CD4-positive, alpha-beta T cell treated with Interleukin-10 for 1 hour (primary cell): ENCODE data around the gene UNC50.

ENCODE experiments used
- DNase-seq: peaks from one replicate; pipeline ENCODE4 v3.0.0-alpha.2; 2020

The UNC50 gene

DNA sequence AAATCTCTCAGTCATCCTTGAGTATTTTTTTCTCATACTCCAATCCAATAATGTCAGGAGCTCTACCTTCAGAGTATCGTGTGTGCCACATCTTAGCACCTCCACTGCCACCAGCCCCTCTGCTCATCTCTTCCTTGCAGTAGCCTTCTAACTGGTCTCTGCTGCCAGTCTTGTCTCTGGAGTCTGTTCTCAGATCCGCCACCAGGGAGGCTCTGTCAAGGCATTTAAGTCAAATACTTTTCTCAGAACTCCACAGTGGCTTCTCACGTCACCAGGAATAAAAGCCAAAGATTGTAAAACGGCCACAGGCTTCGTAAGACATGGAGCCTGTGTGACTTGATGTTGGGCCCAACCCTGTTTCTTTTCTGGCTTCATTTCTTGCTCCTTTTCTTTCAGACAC lies 7.1 kb downstream of the UNC50 start:
- DNase-seq, result no peak

DNA sequence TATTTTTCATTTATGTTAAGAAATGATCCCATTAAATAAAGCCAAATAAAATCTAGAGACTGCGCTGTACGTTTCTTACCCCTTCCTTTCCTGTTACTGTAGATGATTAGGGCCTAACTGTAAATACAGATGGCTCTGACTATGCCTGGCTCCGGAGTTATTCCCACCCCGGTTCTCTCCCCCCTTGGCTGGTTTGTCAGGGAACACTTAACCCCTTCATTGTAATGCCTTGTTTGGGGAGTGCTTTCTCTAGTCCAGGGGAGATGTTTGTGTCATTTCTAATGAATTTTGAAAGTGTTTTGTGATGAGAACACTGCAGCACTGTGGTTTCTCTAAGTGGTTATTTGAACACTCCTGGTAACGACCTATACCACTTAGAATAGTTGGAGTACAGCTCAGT lies 8.8 kb downstream of the UNC50 start:
- no peak for DNase-seq

GRCh38 chr2:98623657-98624056 lies 15.3 kb downstream of the UNC50 start:
- DNase-seq, result no peak

- no peak for DNase-seq
These were observed 24.0 kb downstream of the UNC50 start for GRCh38 chr2:98632351-98632750.

DNA sequence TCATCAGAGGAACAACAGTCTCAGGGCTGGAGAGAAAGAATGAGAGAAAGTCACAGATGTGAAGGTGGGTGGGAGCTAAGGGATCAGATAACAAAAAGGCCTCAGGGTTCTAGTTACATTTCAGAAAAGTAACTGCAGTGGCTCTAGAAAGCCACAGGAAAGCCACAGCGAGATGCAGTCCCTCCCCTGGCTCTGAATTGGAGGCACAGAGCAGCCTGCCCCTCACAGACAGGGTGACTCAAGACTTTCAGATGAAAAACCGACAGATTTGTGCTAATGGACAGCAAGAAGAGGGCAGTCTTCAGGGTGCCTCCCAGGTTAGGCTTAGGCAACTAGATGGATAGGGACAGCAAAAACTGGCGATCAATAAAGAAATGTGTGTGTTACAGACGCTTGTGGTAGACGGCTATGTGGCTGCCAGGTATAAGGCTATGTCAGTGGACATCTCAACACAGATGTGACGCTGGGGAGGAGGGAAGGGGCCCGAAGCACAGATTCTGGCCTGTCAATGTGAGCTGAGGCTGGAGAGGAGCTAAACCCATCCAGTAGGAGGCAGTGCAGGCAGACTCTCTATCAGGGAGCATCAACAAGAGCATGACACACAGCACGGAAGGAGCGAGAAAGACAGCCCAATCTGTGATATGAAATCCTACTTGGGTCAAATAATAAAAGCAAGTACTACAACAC lies 26.2 kb downstream of the UNC50 start:
- DNase-seq, result peak; percentile 63

- DNase-seq, result peak; percentile 74
These were observed 29.2 kb downstream of the UNC50 start for GRCh38 chr2:98637401-98638147.

DNA sequence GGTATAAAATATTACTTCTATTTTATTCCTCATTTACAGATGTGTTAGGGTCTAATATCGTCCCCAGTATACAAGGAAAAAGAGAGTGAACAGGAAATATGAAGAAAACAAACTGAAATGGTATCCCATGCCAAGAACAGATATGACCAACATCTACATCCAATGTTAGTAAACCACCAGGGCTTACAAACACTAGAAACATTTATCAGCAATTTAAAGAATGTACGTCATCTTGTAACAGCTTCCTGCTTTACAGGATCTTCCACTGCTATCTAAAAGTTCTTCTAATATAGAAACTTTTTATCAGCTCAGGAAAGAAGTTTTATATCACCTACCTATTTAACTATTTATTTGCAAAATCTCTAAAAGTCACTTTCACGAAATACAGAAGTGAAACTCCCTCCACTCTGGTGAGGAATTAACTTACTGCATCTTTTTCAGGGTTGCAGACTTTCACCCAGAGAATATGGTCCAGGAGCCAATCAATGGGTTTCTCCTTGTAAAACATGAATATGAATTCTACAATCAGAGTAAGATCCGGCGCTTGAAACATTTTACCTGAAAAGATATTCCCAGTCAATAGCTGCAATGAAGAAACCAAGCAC lies 35.2 kb downstream of the UNC50 start:
- no peak for DNase-seq

GRCh38 chr2:98647636-98648035 lies 39.2 kb downstream of the UNC50 start:
- no peak for DNase-seq

DNA sequence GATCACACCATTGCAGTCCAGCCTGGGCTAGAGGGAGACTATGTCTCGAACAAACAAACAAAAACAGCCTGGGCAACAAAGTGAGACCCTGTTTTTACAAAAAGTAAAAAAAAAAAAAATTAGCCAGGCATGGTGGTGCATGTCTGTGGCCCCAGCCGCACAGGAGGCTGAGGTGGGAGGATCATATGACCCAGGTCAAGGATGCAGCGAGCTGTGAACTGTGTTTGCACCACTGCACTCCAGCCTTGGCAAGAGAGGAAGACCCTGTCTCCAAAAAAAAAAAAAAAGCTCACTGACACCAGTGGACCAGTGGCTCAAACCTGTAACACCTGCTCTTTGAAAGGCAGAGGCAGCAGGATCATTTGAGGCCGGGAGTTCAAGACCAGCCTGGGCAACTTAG lies 40.1 kb downstream of the UNC50 start:
- DNase-seq, result no peak

GRCh38 chr2:98649135-98649991 lies 41.0 kb downstream of the UNC50 start:
- peak; percentile 90 for DNase-seq

DNA sequence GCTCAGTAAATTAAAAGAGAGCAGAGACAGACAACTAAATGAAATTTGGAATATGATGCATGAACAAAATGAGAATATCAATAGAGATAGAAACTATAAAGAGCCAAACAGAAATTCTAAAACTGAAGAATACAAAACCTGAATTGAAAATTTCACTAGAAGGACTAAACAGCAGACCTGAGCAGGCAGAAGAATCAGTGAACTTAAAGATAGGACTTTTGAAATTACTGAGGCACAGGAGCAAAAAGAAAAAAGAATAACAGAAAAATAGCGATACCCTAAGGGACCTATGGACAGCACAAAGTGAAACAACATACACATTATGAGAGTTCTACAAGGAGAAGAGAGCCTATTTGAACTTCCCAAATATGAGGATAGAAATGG lies 41.6 kb downstream of the UNC50 start:
- DNase-seq, result no peak

- DNase-seq, result no peak
These were observed 42.6 kb downstream of the UNC50 start for GRCh38 chr2:98650998-98651397.

DNA sequence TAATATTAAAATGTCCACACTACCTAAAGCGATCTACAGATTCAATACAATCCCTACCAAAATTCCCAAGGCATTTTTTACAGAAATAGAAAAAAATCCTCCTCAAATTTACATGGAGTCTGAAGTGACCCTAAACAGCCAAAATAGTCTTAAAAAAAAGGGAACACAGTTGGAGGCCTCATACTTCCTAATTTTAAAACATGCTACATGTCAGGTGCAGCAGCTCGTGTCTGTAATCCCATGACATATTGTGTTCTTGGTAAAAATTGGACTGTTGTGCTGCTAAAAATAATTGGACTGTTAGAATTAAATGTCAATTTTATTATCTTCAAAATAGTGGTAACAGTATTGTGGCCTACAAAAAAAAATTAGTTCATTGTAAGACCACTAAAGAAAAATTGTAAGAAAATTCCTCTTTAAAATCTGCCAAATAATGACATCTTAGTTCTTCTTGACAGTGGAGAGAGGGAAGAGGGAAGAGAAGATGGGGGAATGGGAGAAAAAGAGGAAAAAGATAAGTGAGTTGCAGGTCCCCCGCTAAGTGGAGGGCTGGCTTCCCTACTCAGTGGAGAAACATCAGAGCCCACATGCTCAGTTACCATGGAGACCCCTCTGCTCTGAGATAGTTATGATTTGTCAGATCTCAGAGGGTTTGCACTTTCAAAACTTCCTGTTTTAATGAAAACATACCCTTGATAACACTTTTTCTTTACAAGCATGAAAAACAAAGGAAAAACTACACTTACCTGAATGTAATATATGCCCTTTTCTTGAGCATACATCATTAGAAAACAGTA lies 46.5 kb downstream of the UNC50 start:
- peak; percentile 73 for DNase-seq

DNA sequence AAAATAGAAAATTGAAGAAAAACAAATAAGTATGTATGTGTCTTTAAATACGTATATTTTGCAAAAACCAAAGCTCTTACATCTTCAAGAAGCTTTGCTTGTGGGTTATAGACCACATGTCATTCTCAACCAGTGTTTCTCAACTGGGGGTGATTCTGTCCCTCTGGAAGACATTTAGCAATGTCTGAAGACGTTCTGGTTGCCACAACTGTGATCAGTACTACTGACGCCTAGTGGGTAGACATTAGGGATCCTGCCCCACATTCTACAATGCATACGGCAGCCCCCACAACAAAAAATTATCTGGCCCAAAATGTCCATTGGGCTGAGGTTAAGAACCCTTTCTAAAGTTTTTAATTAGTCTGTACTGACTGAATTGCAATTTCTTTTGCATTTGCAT lies 48.4 kb downstream of the UNC50 start:
- peak; percentile 60 for DNase-seq

- DNase-seq, result peak; percentile 55
These were observed 50.6 kb downstream of the UNC50 start for GRCh38 chr2:98658816-98659490.

GRCh38 chr2:98659491-98659840 lies 51.1 kb downstream of the UNC50 start:
- DNase-seq, result peak; percentile 51

DNA sequence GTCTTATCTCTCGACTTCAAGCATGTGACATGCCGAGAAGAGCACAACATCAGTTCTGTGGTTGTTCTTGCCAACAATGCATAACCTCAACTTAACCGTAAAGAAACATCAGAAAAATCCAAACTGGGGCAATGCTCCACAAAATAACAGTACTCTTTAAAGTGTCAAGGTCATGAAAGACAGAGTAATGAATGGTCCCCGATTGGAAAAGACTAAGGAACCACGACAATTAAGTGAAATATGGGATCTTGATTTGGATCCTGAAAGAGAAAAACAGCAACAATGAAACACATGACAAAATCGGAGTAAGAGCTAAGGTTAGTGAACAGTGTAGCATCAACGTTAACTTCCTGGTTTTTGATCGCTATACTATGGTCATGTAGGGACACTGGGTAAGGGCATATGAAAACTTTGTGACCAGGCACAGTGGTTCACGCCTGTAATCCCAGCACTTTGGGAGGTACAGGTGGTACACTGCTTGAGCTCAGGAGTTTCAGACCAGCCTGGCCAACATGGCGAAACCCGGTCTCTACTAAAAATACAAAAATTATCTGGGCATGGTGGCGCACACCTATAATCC lies 55.2 kb downstream of the UNC50 start:
- peak; percentile 69 for DNase-seq

- peak; percentile 71 for DNase-seq
These were observed 55.9 kb downstream of the UNC50 start for GRCh38 chr2:98664323-98664722.

DNA sequence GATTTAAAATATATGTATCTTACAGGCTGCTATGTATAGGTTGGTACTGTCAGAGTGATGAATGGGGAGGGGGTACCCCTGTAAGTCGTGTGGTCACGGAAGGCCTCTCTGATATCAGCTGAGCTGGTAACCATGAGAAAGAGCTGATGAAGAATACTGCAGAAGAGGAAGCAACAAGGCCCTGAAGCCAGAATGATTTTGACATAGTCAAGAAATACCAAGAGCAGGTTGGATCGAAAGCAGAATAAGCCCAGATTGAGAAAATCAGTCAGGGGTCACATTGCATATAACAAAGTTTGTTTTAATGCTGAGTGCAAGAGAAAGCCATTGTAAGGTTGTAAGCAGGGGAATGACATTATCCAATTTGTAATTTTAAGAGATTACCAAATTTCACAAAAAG lies 57.3 kb downstream of the UNC50 start:
- DNase-seq, result no peak
